Endometrial microvascular endothelial cells (primary cell): Measurements from ENCODE around the gene GCSAM. TPM values are rescaled to one million over a fixed set of nuclear protein-coding genes. Genes with fewer than 3 reads are reported as not detected.

Source experiments
- in situ Hi-C: cut with HindIII; loops from 2 replicates; pipeline ENCODE4 v1.10.0; 2017; ENCODE audit warnings: low sequenced_read_pairs, low pct_unique_long_range_greater_than_20kb; ENCODE audit errors: inconsistent ontology term
- total RNA-seq: library from RNA; depleted of rRNA; stranded (reverse); fragments of >200 nt; gene quantifications from one replicate; pipeline ENCODE4 v1.2.3, GENCODE V29; 2015; ENCODE audit errors: inconsistent ontology term

The GCSAM gene
- total RNA-seq, 1 donor from 2014 or later, result not detected

DNA sequence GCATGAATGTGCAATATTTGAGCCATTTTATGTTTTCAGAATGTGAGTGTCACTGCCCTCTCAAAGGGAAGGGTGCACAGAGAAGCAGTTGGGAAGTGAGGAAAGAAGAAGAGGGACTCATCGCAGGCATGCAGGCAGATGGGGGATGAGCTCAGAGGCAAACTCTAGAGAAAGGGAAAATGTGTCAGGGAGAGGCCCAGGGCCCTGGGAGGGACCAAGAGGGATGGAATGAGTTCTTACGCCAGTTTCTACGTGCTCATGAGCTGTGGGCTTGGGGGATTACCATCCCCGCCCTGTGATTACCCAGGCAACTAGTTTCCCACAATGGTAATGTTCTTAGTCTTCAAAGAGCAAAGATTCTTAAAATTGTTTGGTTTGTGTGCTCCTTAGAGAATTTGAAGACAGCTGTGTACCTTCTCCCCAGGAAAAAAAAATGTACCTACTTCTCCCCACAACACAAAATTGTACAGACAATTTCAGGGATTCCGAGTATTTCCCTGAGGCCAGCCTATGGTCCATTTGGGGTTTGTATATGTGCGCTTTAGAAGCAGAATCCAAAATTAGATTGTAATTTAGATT is 17.8 kb downstream of the GCSAM start:
- in situ Hi-C loops, result no loop called here

GRCh38 chr3:112114576-112115160 is 18.4 kb downstream of the GCSAM start:
- in situ Hi-C loops, result no loop called here

DNA sequence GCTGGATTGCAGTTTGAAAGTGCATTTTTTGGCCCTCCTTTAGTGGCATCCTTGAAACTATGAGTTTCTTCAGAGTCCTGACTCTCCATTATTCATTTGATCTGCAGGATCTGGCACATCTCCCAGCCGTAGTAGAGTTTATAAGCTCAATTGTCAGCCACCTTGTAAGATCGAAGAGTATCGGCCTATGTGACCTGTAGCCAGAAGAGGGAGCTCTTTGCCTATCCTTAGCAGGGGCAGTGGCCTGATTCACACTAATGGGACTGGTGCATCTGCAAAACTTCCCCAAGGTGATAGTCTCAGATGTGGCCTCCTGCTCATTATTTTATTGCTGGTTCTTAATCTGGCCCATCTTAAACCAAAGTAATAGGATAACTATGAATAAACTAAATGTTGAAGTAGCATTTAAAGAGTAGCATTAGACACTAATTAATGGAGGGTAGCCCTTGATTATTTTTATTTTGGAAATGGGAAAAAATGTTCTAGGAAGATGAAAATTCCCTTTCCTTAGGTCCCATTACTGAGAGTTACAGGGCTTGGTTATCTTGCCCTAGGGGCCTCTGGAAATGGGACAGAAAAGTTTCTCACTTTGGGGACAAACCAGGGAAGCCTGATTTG is 21.2 kb downstream of the GCSAM start:
- in situ Hi-C loops, result no loop called here

DNA sequence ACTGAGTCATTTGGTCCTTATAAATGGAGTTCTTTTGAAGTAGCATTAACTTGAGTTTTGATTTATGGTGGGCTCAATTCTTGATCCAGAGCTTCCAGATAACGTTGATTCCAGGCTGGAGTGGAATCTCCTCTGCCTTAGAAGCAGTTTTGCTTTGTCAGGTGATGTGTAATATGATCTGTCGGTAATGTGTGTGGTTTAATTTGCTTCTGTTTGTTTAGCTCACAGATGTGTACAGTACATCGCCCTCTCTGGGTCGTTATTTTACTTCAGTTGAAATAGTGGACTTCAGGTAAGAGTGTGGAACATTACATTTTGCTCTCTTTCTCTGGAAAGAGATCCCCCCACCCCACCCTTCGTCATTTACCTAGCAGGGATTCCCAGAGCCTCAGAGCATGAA is 23.7 kb downstream of the GCSAM start:
- in situ Hi-C loops, result no loop called here

DNA sequence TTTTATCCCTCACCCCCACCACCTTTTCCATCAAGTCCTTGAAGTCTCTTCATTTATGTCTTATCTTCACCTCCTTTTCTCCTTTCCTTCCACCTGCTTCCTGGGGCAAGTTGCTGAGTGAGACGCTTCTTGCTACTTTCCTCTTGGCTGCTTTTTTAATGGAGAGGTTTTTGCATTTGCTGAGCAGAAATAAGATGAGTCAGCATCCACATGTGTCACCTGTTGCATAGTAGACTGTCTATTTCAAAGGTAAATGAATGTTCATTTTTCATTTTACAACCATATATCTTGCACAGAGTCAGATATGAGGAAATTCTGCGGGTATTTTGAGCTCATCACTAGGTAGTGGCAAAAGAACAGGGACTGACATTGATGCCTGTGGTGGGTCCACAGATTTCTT is 28.3 kb downstream of the GCSAM start:
- in situ Hi-C loops, result no loop called here

GRCh38 chr3:112101916-112102315 is 31.1 kb downstream of the GCSAM start:
- in situ Hi-C loops, result no loop called here

- in situ Hi-C loops, result no loop called here
Measured at GRCh38 chr3:112097378-112097777, 35.7 kb downstream of the GCSAM start.

DNA sequence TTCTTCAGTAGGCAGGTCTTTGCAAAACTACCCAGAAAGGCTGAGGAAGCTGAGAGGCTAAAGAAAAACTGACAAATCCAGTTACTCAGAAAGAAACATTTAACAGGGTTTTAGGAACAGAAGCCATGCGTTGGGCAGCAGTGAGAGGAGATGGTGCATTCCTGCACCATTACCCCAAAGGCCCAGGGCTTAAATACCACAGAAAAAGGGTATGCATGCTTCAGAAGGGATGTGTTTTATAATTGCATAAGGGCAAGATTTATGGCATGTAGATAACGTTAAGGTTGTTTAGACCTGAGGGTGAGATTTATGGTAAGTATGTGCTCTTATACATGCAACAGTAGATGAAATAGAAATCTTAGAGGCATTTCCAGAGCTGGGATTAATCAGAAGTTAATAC is 36.9 kb downstream of the GCSAM start:
- in situ Hi-C loops, result no loop called here

DNA sequence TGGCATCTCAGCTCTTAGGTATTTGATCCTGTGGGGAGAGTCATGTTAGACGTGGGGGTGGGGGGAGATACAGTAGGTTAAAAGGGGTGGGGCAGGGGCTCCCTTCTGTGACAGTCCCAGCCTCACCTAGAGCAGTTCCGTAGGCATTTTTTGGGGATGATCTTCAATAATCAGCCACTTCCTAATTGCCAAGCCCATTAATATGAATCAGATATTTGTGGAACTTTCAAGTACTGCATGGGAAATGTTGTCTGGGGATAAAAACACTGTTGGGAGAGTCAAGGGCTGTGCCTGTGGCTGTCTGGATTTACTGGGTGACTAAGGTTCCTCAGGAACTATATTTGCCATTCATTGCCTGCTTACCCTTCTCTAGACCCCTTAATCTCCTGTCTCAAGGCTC is 37.3 kb downstream of the GCSAM start:
- in situ Hi-C loops, result no loop called here

GRCh38 chr3:112093180-112093522 is 39.9 kb downstream of the GCSAM start:
- in situ Hi-C loops, result no loop called here

GRCh38 chr3:112092496-112093179 is 40.4 kb downstream of the GCSAM start:
- in situ Hi-C loops, result no loop called here

DNA sequence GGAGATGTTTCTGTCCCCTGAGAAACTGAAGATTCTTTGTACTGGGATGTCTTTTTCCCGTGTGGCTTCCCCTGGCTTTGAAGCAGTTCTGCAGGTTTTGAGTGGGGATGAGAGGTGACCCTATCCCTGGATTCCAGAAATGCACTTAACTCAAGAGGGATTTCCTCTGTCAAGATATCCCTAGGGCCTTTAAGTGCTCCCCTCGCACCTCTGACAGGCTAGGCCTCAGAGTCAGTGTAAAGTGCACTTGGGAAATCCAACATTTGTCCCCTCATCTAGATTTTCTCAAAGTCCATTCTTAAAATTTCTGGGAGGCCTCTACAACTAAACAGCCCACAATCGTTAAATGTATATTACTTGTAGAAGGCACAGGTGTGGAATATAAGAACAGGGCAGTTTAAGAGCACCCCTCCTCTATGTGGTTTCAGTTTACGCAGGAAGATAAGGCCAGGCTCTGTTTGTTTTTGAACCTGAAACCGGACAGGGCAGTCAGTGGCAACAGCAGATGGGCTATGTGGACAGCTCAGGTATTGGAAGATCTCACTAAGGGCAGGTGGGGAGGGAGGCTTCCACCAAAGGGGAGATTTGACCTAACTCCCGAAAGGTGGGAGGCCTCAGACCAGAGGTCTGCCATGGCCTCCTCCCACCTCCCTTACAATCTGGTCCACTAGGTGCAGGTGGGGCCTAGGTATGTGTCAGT is 42.0 kb downstream of the GCSAM start:
- in situ Hi-C loops, result no loop called here

DNA sequence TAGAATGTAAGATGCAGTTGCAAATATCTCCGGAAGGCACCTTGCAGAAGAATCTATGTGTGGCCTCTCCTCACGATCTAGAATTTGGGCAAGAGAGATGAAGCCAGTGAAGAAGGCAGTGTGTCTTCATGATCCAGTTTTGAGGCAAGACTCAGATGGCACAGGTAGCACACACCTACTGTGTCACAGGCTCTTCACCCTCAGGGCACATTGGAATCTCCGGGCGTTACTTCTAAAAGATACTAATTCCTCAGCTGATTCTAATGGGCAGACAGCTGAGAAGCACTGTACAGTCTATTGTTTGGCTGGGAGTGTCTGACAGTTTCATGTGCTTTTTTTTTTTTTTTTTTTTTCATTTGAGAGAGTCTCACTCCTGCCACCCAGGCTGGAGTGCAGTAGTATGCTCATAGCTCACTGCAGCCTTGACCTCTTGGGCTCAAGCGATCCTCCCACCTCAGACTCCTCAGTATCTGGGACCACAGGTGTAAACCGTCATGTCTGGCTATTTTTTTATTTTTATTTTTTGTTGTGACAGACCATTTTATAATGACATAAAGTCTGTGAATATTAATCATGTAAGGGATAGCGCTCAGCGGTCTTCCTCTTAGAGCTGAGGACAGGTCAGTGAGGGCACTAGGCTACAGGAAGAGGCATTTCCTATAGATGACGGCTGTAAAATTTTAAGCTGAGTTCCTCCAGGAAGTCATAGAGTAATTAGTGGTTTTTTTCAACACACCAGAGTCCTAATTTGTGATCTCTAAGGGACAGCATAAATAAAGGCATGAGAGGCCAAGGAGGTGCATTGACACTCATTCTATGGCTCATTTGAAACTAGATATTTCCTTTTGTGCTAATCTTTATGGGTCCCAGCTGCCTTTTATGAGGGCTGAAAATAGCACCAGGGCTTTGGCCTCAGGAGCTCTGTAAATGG is 42.8 kb downstream of the GCSAM start:
- in situ Hi-C loops, result no loop called here

DNA sequence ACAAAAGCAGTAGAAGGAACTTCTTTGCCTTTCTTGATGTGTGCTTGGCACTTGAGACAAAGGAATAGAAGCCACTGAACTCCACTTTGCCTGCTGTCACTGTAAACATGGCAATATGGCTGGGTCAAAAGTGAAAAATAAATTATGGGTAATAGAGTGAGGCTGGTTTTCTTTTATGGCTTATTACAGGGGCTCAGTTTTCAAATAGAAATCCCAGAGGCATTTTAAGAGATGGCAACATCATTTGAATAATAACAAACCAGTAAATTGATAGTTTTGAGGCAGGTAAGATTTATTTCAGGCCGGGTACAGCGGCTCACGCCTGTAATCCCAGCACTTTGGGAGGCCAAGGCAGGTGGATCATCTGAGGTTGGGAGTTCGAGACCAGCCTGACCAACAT is 44.1 kb downstream of the GCSAM start:
- in situ Hi-C loops, result no loop called here

DNA sequence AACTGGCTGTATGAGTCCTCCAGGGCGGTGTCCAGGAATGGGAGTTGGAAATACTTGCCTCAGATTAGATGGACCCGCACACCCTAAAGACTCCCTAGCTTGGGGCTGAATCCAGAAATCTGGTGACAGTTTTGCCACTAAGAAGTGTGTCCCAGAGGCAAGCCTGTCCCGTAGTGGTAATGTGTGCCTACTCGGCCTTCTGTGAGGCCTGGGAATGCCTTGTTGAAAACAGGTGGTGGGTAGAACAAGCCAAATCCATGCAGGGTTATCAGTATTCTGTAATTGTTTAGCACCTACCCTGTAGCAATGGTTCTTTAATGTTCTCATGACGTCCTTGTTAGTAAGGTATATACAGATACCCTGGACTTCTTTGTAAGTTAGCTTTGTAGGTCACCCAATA is 45.3 kb downstream of the GCSAM start:
- in situ Hi-C loops, result no loop called here

DNA sequence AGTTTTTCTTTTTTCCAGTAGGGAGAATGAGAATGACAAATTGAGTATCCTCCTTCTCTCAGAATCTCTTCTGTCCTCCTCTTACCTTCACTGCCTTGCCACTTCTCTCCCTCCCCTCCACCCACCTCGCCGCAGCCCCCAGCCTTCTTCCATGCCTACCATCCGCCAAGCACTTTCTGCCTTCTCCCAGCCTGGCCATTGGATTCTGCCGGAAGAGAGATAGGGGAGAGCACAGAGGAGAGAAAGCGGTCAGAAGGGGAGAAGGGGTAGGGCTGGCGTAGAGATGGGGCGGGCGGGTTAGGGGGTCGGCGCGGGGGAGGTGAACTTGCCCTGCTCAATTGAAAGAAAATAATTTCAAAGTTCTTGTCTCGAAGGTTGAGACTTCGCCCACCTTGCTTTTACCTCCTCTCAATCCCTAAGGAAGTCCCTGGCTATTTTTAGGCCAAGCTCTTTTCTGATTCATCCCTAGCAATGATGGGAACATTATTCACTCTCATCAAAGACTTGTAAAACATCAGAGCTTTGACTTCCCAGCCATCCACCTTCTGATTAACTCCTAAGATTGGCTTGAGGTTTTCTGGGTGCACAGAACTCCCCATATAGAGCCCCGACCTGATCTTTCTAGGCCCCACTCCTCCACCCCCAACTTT is 46.0 kb downstream of the GCSAM start:
- in situ Hi-C loops, result no loop called here

DNA sequence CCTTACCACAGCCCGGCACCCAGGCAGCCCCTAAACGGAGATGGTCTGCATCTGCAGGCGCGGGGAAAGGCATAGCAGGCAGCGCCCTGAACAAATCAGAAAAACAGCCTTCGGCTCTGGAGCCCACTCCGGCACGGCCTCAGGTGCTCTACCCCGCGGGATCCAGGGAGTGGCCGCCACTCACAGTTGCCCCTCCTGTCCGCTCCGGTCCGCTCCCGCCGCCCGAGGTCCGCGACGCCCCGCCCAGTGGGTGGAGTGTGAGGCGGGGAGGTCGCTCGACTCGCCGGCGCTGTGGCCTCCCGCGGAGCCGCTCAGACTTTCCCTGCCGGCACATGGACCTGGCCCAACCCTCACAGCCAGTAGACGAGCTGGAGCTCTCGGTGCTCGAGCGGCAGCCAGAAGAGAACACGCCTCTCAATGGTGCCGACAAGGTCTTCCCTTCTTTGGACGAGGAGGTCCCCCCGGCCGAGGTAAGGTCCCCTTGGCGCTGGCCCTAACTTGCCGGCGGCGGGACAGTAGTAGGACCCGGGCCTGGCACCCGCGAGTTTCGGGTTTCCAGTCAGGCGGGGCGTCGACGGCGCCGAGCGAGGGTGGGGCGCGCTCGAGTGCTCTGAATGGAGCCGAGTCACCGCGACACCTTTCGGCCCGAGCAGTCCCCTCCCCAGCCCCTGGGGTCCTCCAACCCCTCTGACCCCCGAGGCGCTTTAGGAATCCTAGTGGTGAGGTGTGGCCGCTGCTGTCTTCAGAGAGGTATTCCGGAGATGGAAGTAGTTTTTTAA is 46.8 kb downstream of the GCSAM start, which contains the start of gene C3orf52:
TSS of gene C3orf52 (plus strand) at position 314 of the 779 bp plus-strand sequence. CDS start at position 333, 19 bp downstream.
- in situ Hi-C loops, result no loop called here

DNA sequence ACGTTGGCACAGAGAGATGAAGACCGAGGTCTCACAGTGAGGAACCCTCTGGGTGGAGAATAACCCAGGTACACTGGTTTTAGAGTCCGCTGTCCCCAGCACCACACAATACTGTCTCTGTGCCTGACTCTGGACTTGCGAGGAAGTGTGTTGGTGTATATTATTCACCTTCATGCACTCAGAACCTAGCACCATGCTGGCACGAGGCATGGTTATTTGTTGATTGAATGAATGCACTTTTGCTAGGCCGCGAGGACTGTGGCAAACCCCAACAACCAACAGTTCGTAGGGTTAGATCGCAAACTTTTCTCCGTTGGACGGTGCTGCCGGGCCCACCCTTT is 47.3 kb downstream of the GCSAM start:
- in situ Hi-C loops, result no loop called here
